ENCODE data around the gene RABL6. TPM values are rescaled to one million over a fixed set of nuclear protein-coding genes. Genes with fewer than 3 reads are reported as not detected.
A peak's percentile ranks its signal among the peaks of the same experiment; 100 is the strongest.

Gene RABL6
- total and polyA plus RNA-seq, 8 donors: 49.5 to 80.8 (median 62.3) TPM

DNA sequence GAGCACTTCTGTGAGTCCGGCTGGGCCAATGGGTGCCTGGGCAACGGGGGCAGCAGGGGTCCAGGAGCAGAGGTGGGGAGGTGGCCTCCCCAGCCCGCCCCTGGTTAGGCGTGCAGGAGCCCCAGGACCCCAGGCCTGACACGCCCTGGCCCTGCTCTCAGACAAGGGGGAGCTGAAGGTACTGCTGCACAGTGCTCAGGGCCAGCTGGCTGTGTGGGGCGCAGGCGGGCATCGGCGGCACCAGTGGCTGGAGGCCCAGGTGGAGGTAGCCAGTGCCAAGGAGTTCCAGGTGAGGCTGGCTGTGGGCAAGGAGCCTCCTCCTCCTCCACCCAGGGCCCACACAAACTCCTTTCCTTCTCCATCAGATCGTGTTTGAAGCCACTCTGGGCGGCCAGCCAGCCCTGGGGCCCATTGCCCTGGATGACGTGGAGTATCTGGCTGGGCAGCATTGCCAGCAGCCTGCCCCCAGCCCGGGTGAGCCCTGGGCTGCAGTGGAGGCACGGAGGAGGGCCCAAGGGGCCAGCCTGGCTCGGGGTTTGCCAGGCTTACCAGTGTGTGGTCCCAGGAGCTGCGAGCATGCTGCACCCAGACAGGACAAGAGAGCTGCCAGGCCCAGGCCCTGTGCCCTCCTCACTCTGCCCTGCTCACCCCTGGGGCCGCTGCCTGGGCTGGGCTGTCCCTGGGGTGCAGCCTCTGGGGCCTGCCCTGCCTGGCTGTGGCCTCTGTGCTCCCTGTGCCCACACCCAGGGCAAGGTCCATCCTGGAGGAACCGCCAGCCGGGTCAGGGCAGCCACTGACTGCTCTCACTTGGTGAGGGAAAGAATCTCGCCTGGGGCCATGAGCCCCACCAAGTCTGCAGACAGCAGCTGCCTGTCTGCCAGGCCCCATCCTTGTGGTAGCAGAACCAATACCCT lies 51.4 kb downstream of the RABL6 start:
- TF ChIP-seq, protein P1, sequence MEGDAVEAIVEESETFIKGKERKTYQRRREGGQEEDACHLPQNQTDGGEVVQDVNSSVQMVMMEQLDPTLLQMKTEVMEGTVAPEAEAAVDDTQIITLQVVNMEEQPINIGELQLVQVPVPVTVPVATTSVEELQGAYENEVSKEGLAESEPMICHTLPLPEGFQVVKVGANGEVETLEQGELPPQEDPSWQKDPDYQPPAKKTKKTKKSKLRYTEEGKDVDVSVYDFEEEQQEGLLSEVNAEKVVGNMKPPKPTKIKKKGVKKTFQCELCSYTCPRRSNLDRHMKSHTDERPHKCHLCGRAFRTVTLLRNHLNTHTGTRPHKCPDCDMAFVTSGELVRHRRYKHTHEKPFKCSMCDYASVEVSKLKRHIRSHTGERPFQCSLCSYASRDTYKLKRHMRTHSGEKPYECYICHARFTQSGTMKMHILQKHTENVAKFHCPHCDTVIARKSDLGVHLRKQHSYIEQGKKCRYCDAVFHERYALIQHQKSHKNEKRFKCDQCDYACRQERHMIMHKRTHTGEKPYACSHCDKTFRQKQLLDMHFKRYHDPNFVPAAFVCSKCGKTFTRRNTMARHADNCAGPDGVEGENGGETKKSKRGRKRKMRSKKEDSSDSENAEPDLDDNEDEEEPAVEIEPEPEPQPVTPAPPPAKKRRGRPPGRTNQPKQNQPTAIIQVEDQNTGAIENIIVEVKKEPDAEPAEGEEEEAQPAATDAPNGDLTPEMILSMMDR (IDR thresholded peaks at IDR 0.05): no peak
- Histone ChIP-seq H3K36me3 (peaks cover 0 to 45% of the 10 kb centered on the region in 2 donors), H3K27ac (no peak overlapping the region), H3K4me3 (no peak overlapping the region), H3K9me3 (no peaks in the 10 kb centered on the region), H3K27me3 (no peaks in the 10 kb centered on the region), H3K4me1 (peaks cover 0 to 11% of the 10 kb centered on the region in 2 donors)
- peak in 2 of 4 donors; percentile 53 to 84 for DNase-seq
- ATAC-seq: peak; percentile 65
- intact Hi-C loops (cut with DNase I): loop anchor here in 1 of 2 donors (10.0 kb wide), 1 partner anchor 76 kb away; no protein-coding TSS in a partner anchor

GRCh38 chr9:136860529-136860928 lies 52.8 kb downstream of the RABL6 start:
- Histone ChIP-seq H3K4me1 (peaks cover 9 to 24% of the 10 kb centered on the region in 2 donors), H3K27me3 (no peaks in the 10 kb centered on the region), H3K27ac (no peak overlapping the region), H3K9me3 (no peaks in the 10 kb centered on the region), H3K4me3 (no peak overlapping the region), H3K36me3 (peaks cover 0 to 45% of the 10 kb centered on the region in 2 donors)
- TF ChIP-seq, protein P1 (IDR thresholded peaks at IDR 0.05): no peak
- ATAC-seq (no peak), DNase-seq (peak in 1 of 4 donors; percentile 22)
- intact Hi-C loops (cut with DNase I): no loop called here

GRCh38 chr9:136860933-136861873 lies 53.5 kb downstream of the RABL6 start:
- intact Hi-C loops (cut with DNase I): no loop called here
- peak in 2 of 4 donors; percentile 29 to 50 for DNase-seq
- Histone ChIP-seq H3K27ac (no peak overlapping the region), H3K27me3 (no peaks in the 10 kb centered on the region), H3K36me3 (peaks cover 0 to 45% of the 10 kb centered on the region in 2 donors), H3K4me3 (no peak overlapping the region), H3K9me3 (no peaks in the 10 kb centered on the region), H3K4me1 (peaks cover 9 to 24% of the 10 kb centered on the region in 2 donors)
- no peak for ATAC-seq
- TF ChIP-seq, protein P1 (IDR thresholded peaks at IDR 0.05): no peak

GRCh38 chr9:136861874-136862457 lies 54.2 kb downstream of the RABL6 start:
- Histone ChIP-seq H3K27me3 (no peaks in the 10 kb centered on the region), H3K36me3 (peaks cover 0 to 45% of the 10 kb centered on the region in 2 donors), H3K9me3 (no peaks in the 10 kb centered on the region), H3K27ac (no peak overlapping the region), H3K4me3 (no peak overlapping the region), H3K4me1 (peaks cover 9 to 27% of the 10 kb centered on the region in 2 donors)
- DNase-seq (peak in 1 of 4 donors; percentile 41), ATAC-seq (no peak)
- TF ChIP-seq, protein P1 (IDR thresholded peaks at IDR 0.05): no peak
- intact Hi-C loops (cut with DNase I): no loop called here
